ENCODE measurements around the gene FLOT1.

Gene FLOT1, protein sequence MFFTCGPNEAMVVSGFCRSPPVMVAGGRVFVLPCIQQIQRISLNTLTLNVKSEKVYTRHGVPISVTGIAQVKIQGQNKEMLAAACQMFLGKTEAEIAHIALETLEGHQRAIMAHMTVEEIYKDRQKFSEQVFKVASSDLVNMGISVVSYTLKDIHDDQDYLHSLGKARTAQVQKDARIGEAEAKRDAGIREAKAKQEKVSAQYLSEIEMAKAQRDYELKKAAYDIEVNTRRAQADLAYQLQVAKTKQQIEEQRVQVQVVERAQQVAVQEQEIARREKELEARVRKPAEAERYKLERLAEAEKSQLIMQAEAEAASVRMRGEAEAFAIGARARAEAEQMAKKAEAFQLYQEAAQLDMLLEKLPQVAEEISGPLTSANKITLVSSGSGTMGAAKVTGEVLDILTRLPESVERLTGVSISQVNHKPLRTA

DNA sequence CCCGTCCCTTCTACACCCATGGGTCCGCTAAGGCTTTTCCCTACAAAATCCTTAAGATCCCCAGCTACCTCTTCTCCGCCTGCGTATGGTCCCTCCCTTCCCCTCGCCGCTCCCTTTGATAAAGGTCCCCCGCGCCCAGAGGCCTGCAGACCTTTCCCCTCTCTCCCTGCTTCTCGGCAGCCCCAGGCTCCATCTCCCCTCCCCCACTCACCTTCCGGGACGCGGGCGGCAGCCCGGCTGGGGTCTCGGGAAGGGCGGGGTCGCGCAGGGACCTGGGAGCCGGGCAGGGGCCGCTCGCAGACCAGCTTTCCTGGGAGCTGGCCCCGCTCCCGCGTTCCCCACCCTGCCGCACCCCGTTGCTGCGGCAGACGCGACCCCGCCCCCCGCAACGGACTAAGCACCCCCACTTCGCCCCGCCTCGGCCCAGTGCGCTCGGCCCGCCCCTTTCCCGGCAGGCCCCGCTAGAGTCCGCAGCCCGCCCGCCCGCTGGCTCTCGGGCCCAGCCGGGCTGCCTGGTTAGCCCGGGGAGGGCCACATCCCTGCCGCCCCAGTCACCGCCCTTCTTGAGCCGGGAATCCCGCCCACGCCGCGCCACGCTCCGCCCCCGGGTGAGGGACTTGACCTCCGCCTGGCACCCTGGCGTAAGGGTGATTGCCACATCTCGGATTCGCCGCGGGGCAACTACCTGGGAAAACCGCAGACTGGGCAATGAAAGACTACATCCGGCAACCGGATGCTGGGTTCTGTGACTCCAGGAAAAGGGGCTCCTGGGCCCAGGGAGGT, at the start of gene FLOT1:
TSS of gene FLOT1 (minus strand) at position 372 of the 783 bp plus-strand sequence. CDS start 498 bp downstream, outside the sequence.
- DNase-seq, result peak; percentile 86

DNA sequence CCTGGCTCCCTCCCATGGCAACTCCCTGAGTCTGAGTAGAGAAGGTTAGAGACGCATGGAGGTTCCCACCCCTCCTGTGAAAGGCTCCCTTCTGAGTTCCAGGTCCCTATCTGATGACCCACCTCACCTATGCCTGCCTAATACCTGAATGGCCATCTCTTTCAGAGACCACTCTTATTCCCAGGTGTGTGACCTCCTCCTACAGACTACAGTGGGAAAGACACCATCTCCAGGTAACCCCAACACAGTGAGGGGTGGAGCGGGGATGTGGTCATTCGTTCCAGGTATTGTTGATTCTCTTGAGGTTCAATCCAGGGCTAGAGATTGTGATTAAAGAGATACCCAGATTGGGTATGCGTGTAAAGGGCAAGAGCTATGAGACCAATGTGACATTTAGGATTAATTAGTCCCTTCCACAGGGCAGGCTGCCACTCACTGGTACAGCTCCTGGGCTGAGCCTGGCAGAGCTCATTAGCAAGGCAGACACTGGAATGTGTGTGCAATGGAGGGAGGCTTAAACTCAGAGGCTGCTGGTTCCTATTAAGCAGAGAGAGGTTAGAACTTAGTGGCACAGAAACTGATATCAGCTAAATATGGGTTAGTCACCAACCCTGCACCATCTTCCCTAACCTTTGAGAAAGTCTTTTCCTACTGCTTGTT, 48.4 kb upstream of the FLOT1 start:
- DNase-seq, result no peak

DNA sequence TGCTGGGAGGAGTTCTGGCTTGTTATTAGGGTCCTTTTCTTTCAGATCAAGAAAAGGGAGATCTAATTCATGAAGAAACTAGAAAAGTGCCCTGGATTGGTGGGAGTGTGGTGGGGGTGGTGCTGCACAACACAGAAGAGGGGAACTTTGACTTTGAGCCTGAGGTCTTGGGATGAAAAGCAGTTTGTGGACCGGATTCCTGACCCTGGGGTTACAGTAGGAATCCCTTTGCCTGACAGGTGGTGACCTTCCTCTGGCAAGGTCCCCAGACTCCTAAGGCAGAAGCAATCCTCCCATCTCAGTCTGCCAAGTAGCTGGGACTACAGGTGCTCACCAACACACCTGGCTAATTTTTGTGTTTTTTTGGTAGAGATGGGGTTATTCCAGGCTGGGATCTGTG, 47.1 kb upstream of the FLOT1 start:
- DNase-seq, result no peak

DNA sequence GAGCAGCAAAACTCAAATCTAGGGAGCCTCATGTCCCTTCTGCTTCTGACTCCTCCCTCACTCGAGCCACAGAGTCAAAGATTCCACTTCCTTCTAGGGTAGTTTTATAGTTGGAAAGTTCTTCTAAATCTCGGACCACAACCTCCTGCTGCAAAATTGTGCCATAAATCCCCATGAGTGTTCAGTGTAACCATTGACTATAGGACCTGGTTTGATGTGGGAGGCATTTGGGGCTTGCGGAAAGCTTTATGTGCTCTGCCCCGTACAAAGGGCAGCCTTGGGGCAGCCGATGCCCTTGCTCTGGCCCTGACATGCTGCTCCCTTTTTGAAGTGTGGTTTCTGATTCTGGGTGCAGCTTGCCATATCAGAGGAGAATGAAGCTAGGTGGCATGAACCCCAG, 45.5 kb upstream of the FLOT1 start:
- DNase-seq, result no peak

DNA sequence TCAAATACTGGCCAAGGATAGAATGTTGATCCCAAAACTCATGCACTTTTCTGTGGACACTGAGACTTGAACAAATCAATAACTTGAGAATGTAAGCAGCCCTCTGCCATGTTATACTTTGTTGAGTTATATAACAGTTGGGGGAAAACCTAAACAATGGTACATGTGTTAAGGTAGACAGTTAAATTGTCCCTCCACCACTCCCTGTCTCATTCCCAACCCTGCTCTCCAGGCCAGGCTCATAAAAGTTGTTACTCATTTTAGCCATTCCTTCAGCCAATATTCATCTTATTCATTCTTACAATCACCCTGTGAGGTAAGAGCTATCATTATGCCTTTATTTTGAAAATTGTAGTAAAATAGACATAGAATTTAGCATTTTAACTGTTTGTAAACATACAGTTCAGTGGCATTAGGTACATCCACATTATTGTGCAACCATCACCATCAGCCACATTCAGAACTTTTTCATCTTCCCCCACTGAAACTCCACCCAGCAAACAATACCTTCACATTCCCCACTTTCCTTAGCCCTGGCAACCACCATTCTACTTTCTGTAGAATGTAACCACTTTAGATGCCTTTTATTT, 40.0 kb upstream of the FLOT1 start:
- DNase-seq, result no peak

DNA sequence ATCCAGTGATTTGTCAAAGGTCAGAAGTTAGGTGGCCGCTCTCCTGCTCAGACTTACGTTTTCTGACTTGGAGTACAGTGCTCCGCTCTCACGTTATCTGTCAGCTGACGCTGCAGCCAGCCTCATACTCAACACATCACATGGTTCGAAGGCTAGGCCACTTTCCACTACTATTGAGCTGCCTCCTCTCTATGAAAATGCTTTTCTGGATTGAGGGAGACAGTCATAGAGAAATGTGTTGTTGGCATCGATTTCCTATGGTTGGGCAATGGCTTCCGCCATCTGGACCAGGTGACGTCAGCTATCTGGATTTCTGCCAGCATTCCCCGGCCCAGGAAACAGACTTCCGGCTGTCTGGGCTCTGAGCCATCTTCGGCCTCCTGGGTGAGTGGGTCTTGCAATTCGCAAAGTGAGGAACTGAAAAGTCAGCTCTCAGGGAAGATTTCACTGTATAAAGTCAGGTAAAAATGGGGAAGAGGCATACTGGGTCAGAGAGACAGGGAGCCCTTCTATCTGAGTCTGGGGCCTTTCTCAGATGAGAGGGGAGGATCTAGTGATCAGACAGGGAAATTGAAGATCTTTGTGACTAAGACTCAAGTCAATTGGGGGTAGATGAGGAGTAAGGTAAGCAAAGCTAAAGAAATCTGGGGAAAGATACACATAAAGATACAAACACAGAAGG, 39.4 kb upstream of the FLOT1 start:
- no peak for DNase-seq

DNA sequence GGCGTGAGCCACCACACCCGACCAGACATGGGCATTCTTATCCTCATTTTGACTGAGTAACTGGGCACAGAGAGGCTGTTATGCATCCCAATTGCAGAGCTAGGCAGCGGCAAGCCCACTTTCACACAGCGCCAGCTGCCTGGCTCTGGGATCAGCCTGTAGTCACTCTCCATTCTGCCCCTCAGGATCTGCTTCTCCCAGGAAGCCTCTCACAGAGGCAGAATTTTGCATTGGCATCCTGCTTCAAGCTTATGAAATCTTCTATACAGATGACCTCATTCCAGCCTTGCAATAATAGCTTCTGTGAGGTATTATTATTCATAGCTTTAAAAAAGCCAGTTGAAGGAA, 38.9 kb upstream of the FLOT1 start:
- DNase-seq, result no peak

DNA sequence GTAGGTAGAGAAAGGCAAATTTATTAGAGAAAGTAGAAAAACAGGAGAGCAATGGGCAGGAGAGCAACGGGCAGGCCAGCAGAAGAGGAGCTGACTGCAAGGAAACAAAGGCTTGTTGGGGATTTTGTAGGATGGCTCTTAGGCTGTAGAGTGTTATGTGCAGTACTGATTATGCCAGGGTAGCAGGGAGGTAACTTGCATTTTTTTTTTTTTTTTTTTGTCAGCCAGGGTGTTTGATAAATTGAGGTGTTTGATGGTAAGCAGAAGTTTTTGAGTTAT, 38.1 kb upstream of the FLOT1 start:
- DNase-seq, result no peak

DNA sequence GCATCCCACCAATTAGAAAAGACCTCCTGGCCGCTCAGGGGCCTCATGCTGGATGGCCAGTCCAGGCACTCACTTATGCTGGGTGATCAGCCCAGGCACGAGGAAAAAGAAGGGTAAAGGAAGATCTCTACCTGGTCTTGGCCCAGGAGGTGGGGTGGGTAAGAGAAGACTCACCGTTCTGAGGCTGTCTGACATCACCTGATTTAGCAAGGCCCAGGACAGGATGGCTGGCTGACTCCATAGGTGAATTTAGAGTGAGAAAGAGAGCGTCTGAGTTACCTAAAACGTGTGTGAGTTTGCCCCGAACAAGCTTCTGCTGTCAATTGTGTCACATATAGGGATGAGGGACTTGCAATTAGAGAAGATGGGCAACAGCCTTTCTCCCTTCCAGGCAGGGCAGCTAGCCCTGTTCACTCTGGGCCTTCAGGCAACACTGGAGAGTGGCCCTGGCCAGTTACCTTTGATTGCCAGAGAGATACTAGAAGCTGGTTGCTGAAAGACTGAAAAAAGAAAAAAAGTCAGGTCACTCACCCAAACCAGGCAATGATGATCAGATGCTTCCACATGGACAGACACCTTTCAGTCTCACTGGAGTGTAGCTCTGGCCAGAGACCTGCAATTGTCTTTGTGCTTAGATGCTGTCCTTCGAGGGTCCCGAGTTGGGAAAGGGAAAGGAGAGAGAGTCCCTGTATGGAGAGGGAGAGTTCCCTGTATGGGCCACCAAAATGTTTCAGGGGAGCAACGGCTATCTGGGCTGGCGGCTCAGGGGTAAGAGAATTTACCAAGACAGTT, 37.6 kb upstream of the FLOT1 start:
- no peak for DNase-seq

DNA sequence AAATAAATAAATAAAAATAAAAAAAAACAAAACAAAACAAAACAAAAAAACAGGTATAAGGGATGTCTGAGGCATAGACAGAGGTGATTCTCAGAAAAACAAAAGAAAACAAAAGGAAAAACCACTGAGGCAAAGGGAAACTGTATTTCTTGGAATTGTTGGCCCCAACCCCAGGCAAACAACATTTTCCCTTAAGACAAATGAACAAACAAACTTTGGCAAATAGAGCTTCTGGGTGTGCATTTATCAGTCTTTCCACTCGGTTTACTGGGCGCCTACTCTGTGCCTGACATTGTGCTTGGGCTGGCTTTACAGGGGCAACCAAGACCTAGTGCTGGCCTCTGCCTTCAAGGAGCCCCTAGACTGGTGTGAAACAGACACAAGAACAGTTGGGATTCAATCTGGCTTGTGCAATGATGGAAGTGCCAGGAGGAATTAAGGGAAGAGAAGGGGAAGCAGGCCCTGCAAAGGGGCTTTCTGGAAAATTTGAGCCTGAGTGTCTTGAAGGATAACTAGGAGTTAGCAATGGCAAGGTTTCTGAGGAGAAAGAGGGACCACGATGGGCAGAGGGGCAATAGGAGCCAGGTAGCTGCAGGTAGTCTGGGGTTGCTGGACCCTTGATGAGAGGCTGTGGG, 35.6 kb upstream of the FLOT1 start:
- DNase-seq, result no peak

DNA sequence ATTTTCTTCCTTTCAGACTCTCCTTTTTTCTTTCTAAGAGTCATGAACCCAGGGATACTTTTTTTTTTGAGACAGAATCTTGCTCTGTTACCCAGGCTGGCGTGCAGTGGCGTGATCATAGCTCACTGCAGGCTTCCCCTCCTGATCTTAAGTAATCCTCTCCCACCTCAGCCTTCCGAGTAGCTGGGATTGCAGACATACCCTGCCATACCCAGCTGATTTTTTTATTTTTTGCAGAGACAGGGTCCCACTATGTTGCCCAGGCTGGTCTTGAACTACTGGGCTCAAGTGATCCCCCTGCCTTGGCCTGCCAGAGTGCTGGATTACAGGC, 34.6 kb upstream of the FLOT1 start:
- DNase-seq, result no peak

DNA sequence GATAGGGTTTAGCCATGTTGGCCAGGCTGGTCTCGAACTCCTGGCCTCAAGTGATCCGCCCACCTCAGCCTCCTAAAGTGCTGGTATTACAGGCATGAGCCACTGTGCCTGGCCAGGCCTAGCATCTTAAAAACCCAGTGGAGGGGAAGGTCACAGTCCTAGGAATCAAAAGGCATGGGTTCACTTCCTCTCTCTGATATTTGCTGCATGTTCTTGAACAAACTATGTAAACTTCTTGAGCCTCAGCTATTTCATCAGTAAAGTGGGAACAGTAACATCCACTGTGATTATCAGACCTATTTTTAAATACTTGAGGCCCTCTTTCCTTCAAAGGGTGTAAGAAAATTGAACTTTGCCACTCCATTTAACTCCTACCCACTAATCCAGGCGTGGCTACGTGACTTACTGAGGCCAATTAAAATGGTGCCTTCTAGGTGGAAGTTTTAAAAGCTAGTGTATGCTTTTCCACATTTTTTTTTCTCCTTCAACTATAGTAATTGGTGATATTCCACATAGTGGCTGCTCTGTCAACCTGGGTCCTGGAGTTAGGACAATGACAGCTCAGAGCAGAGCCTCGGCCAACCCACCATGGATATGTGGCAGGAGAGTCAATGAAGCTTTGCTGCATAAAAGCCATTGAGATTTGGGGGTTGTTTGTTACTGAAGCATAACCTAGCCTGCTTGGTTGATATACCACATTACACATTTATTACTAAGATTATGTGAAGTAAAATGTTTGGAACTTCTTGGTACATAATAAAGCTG, 34.1 kb upstream of the FLOT1 start:
- DNase-seq, result no peak

DNA sequence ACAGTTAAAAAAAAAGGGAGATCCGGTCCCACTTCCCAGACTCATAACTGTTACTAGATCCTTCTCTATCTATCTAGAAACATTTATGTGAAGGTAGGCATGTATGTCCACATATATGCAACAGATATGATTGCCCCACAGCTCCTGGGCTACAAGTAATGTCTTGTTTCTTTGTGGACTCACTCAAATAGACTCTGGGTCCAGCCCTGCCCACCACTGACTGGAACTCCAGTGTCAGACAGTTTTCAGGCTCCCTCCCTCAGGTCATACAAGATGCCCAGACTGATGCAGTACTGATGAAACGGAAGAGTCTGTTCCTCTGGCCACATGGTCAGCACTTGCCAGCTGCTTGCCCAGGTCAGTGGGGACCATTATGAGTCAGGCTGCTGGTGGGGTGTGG, 32.6 kb upstream of the FLOT1 start:
- no peak for DNase-seq

DNA sequence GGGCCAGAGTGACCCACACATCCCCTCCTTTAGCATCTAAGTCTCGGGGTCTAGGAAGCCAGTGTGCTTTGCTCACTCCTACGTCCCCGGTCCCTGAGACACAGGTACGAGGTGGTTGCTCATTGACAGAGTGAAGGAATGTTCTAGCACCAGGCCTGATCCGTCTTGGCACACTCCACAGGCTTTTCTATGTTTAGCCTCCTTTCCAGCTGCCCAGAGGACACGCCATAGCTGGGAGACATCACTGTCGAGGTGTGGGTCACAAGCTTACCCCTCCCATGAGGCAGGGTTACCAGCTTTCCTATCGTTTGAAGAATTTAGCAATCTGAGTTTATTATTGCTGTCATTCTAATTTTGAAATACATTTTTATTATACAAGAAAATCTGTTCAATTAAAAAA, 32.2 kb upstream of the FLOT1 start:
- no peak for DNase-seq

DNA sequence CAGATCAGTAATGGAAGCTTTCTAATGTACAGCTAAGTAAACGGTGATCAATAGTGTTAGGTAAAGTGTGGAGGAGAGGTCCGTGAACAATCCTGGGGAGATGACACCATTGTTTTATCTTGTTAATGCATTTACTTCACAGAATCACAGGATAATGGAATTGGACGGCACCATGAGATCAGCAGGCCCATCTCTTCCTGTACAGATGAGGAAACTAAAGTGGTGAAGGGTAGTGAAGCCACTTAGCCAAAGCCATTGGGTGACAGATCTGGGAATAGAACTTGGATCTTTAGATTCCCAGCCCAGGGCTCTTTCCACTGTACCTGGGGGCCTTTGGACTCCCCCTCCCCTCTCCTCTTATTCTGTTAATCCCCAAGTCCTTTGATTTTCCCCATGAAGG, 28.1 kb upstream of the FLOT1 start:
- no peak for DNase-seq

DNA sequence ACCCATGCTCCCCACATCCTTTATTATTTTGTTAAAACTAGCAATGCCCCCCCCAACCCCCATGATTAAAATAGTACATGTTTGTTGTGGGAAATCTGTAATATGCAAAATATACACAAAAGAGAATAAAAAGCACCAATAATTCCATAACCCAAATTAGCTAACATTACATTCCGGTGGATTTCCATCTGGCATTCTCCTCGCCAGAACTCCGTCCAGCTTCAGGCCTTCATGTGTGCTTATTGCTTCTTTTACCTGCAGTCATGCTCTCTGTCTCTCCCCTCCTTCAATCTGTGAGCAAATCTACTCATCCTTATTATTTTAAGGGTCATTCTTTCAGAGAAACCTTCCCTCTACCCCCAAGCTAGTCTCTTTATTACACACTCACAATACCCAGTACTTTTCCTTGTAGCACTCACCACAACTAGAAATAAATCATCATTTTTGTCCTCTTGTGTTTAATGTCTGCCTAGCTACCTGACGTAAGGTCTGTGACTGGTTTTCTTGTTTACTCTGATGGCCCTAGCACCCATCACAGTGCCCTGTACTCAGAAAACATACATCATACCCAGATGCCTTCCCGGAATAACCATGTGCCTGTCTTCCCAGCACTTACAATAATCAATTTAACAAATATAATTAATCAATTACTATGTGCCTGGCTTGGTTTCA, 27.5 kb upstream of the FLOT1 start:
- no peak for DNase-seq

DNA sequence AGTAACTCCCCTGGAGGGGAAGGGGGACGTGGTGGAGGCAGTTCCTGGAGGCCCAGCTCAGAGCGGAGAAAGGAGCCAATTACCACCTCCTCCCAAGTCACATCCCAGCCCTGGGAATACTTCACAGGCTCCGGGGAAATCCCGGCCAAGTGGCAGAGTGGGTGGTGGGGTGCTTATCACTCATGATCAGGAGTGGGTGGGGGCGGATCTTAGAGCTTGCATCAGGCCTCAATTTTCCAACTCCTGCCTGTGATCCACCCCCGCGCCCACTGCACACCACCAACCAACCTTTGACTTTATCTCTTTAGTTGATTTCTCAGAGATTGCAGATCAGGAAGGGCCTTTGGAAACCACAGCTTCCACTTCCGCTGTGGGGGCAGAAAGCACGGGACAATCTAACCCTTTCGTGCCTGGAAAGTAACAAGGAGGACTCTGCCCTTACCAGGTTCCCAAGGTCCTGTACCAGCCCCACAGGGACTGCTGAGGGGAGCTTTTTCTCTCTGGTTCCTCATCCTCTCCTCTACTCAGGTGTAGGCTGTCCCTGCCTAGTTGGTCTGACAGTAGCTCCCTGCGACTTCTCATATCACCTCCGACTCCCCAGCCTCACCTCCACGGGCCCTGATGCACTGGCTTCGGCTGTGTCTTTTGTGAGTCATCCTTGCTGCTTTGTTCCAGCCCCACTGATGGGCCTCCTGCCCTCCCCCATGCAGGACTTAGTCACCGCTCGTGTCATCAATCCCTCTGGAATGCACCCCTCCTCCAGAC, 26.8 kb upstream of the FLOT1 start:
- peak; percentile 63 for DNase-seq

DNA sequence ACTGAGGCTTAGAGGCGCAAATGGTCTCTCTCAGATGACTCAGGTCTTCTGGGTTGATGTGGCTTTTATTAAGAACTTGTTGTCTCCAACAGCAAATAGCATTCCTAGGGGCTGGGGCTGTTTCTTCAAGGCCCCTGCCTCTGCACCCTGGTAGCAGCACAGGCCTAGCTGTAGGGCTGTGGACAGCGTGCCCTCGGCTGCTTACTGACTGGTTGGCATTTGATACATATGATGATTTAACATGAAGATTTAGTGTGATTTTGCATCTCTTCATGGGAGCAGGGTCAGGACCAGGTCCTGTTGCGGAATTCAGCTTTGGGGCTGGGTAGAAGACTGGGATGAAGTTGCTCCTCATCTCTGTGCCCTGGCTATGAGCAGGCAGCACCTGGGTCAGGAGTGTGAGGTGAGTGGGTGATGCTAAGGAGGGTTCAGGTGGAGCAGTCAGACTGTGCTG, 26.2 kb upstream of the FLOT1 start:
- DNase-seq, result no peak

DNA sequence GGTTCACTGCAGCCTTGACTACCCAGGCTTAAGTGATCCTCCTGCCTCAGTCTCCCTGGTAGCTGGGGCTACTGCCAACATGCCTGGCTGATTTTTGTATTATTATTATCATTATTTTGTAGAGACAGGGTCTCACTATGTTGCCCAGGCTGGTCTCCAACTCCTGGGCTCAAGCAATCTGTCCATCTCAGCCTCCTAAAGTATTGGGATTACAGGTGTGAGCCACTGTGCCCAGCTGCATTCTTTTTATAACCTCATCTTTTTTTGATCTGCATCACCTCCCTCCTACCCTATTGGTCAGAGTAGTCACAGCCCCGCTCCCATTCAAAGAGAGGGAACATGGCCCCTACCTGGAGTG, 25.4 kb upstream of the FLOT1 start:
- DNase-seq, result no peak

Measured in activated gamma-delta T cell treated with Interleukin-2 at 50 U/mL for 16 hours (primary cell).